K562 (cell line): ENCODE results near the gene TRIM40. TPM values are rescaled to one million over a fixed set of nuclear protein-coding genes. Genes with fewer than 3 reads are reported as not detected.

ENCODE experiments used
- KAT8 ChIP-seq: fragments of 450-650 bp; IDR thresholded peaks from 2 replicates; pipeline ENCODE4 v1.6.1; 2016; ENCODE audit warnings: low read depth, mild to moderate bottlenecking
- NFATC3 ChIP-seq: fragments of 450-650 bp; IDR thresholded peaks from 2 replicates; pipeline ENCODE4 v1.6.1; 2017; ENCODE audit warnings: mild to moderate bottlenecking
- SOX6 ChIP-seq: fragments of 450-650 bp; IDR thresholded peaks from 2 replicates; pipeline ENCODE4 v1.6.1; 2014; ENCODE audit warnings: mild to moderate bottlenecking
- TSC22D4 ChIP-seq: fragments of 450-650 bp; IDR thresholded peaks from 2 replicates; pipeline ENCODE4 v1.6.1; 2016; ENCODE audit warnings: missing genetic modification characterization, missing biosample characterization, control low read depth
- ZBTB7A ChIP-seq: IDR thresholded peaks from 2 replicates; pipeline ENCODE4 v1.6.1; 2011; ENCODE audit warnings: low read depth, mild to moderate bottlenecking, low read length, moderate library complexity, borderline replicate concordance; ENCODE audit not compliant: control insufficient read depth
- polyA plus RNA-seq, 8 experiments: library from polyadenylated mRNA; depleted of rRNA in 4 of 8; stranded (reverse) in 5 of 8; unstranded in 3 of 8; fragments of >200 nt; fragmentation: Nextera tagmentation in 2 of 8; fragmentation: Illumina TruSeq in 1 of 8; extraction: Ambion mirVana in 2 of 8; extraction: Trizol in 1 of 8; gene quantifications; 2 replicates each; pipeline versions ENCODE4 v1.2.1 to v1.2.3, GENCODE V29; 2011 to 2014; ENCODE audit warnings: inconsistent platforms in 1 of 8, missing spikeins in 1 of 8
- total RNA-seq, 7 experiments: library from RNA; depleted of rRNA in 6 of 7; stranded (reverse); fragments of >200 nt in 6 of 7; fragmentation: Illumina TruSeq in 2 of 7; extraction: Trizol in 2 of 7; gene quantifications; 2 replicates each; pipeline versions ENCODE4 v1.2.1 to v1.2.3, GENCODE V29; 2011 to 2021; ENCODE audit warnings: low replicate concordance in 1 of 7
- TF ChIP-seq, protein P1 (sequence below): fragments of 250-450 bp; sonication (Bioruptor Pico); IDR thresholded peaks from 2 replicates; pipeline ENCODE4 v1.5.0; 2022; ENCODE audit warnings: mild to moderate bottlenecking
- TF ChIP-seq, protein P2 (sequence below), 2 experiments: IDR thresholded peaks; 2 replicates each; pipeline ENCODE4 v1.6.1; 2011; ENCODE audit warnings: borderline replicate concordance in 1 of 2, control low read depth in 1 of 2, low read depth in 1 of 2, low read length in 1 of 2, mild to moderate bottlenecking in 1 of 2, mixed read lengths in 1 of 2, moderate library complexity in 1 of 2; ENCODE audit not compliant: insufficient read depth in 1 of 2, insufficient read length in 1 of 2, poor library complexity in 1 of 2, severe bottlenecking in 1 of 2; ENCODE audit errors: extremely low read depth in 1 of 2
- TF ChIP-seq, protein P3 (sequence below): sonication (generic); formaldehyde crosslinking; IDR thresholded peaks from 2 replicates; pipeline ENCODE4 v1.8.0; 2022; ENCODE audit warnings: mild to moderate bottlenecking, missing genetic modification reagents, borderline replicate concordance
- TF ChIP-seq, protein P4 (sequence below), 2 experiments: fragments of 450-650 bp; formaldehyde crosslinking in 1 of 2; IDR thresholded peaks; 2 replicates each; pipeline versions ENCODE4 v1.4.0 to v1.6.1; 2014 to 2020; ENCODE audit warnings: mild to moderate bottlenecking in 2 of 2, borderline replicate concordance in 1 of 2, low read depth in 1 of 2
- TF ChIP-seq, protein P5 (sequence below), 2 experiments: fragments of 450-650 bp; IDR thresholded peaks; 2 replicates each; pipeline ENCODE4 v1.6.1; 2016

Gene TRIM40
- total and polyA plus RNA-seq, 9 of the 15 experiments (the other 6 are each of a cell fraction or from before 2014, with no cell fraction given): 0.04 to 0.08 TPM; not detected in 7

DNA sequence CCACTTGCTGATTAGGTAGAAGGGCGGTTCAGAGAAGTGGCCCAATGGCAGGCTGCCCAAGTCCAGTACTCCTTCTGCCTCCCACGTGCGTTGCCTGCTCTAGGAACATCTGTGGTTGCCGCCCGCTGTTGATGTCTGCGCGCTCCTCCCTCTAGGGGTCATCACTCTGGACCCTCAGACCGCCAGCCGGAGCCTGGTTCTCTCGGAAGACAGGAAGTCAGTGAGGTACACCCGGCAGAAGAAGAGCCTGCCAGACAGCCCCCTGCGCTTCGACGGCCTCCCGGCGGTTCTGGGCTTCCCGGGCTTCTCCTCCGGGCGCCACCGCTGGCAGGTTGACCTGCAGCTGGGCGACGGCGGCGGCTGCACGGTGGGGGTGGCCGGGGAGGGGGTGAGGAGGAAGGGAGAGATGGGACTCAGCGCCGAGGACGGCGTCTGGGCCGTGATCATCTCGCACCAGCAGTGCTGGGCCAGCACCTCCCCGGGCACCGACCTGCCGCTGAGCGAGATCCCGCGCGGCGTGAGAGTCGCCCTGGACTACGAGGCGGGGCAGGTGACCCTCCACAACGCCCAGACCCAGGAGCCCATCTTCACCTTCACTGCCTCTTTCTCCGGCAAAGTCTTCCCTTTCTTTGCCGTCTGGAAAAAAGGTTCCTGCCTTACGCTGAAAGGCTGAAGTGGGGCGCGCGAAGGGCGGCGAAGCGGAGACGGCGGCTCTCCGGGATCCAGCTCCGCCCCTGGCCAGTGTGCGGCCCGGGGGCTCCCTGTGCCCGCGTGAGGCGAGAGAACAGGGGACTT, 35.9 kb downstream of the TRIM40 start (continued):
- TF ChIP-seq, protein P1, sequence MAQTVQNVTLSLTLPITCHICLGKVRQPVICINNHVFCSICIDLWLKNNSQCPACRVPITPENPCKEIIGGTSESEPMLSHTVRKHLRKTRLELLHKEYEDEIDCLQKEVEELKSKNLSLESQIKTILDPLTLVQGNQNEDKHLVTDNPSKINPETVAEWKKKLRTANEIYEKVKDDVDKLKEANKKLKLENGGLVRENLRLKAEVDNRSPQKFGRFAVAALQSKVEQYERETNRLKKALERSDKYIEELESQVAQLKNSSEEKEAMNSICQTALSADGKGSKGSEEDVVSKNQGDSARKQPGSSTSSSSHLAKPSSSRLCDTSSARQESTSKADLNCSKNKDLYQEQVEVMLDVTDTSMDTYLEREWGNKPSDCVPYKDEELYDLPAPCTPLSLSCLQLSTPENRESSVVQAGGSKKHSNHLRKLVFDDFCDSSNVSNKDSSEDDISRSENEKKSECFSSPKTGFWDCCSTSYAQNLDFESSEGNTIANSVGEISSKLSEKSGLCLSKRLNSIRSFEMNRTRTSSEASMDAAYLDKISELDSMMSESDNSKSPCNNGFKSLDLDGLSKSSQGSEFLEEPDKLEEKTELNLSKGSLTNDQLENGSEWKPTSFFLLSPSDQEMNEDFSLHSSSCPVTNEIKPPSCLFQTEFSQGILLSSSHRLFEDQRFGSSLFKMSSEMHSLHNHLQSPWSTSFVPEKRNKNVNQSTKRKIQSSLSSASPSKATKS (CRISPR knock-in tag): no peak
- TF ChIP-seq NFATC3: no peak
- TF ChIP-seq, protein P2, sequence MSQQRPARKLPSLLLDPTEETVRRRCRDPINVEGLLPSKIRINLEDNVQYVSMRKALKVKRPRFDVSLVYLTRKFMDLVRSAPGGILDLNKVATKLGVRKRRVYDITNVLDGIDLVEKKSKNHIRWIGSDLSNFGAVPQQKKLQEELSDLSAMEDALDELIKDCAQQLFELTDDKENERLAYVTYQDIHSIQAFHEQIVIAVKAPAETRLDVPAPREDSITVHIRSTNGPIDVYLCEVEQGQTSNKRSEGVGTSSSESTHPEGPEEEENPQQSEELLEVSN (IDR thresholded peaks at IDR 0.05; ENCODE audit: borderline replicate concordance in 1 of 2, extremely low read depth in 1 of 2, insufficient read depth in 1 of 2, insufficient read length in 1 of 2, low read depth in 1 of 2, low read length in 1 of 2, poor library complexity in 1 of 2, severe bottlenecking in 1 of 2): peak in 1 of 2 experiments; percentile 59
- TF ChIP-seq, protein P3, sequence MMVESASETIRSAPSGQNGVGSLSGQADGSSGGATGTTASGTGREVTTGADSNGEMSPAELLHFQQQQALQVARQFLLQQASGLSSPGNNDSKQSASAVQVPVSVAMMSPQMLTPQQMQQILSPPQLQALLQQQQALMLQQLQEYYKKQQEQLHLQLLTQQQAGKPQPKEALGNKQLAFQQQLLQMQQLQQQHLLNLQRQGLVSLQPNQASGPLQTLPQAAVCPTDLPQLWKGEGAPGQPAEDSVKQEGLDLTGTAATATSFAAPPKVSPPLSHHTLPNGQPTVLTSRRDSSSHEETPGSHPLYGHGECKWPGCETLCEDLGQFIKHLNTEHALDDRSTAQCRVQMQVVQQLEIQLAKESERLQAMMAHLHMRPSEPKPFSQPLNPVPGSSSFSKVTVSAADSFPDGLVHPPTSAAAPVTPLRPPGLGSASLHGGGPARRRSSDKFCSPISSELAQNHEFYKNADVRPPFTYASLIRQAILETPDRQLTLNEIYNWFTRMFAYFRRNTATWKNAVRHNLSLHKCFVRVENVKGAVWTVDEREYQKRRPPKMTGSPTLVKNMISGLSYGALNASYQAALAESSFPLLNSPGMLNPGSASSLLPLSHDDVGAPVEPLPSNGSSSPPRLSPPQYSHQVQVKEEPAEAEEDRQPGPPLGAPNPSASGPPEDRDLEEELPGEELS (CRISPR knock-in tag): no peak
- TF ChIP-seq, protein P4, sequence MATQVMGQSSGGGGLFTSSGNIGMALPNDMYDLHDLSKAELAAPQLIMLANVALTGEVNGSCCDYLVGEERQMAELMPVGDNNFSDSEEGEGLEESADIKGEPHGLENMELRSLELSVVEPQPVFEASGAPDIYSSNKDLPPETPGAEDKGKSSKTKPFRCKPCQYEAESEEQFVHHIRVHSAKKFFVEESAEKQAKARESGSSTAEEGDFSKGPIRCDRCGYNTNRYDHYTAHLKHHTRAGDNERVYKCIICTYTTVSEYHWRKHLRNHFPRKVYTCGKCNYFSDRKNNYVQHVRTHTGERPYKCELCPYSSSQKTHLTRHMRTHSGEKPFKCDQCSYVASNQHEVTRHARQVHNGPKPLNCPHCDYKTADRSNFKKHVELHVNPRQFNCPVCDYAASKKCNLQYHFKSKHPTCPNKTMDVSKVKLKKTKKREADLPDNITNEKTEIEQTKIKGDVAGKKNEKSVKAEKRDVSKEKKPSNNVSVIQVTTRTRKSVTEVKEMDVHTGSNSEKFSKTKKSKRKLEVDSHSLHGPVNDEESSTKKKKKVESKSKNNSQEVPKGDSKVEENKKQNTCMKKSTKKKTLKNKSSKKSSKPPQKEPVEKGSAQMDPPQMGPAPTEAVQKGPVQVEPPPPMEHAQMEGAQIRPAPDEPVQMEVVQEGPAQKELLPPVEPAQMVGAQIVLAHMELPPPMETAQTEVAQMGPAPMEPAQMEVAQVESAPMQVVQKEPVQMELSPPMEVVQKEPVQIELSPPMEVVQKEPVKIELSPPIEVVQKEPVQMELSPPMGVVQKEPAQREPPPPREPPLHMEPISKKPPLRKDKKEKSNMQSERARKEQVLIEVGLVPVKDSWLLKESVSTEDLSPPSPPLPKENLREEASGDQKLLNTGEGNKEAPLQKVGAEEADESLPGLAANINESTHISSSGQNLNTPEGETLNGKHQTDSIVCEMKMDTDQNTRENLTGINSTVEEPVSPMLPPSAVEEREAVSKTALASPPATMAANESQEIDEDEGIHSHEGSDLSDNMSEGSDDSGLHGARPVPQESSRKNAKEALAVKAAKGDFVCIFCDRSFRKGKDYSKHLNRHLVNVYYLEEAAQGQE (IDR thresholded peaks at IDR 0.05; ENCODE audit: borderline replicate concordance): no peak
- TF ChIP-seq, protein P4 (CRISPR knock-in tag; IDR thresholded peaks at IDR 0.05; ENCODE audit: low read depth): no peak
- TF ChIP-seq, protein P5, sequence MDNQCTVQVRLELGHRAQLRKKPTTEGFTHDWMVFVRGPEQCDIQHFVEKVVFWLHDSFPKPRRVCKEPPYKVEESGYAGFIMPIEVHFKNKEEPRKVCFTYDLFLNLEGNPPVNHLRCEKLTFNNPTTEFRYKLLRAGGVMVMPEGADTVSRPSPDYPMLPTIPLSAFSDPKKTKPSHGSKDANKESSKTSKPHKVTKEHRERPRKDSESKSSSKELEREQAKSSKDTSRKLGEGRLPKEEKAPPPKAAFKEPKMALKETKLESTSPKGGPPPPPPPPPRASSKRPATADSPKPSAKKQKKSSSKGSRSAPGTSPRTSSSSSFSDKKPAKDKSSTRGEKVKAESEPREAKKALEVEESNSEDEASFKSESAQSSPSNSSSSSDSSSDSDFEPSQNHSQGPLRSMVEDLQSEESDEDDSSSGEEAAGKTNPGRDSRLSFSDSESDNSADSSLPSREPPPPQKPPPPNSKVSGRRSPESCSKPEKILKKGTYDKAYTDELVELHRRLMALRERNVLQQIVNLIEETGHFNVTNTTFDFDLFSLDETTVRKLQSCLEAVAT (IDR thresholded peaks at IDR 0.05): no peak
- no peak for TF ChIP-seq TSC22D4
- no peak for TF ChIP-seq KAT8
- TF ChIP-seq SOX6: no peak
- 0 out of 2 replicates have a peak, but pooled peaks have one; percentile 21 for TF ChIP-seq ZBTB7A
